ENCODE results near the gene TMEM52B. TPM values are rescaled to one million over a fixed set of nuclear protein-coding genes. Genes with fewer than 3 reads are reported as not detected.
A peak's percentile ranks its signal among the peaks of the same experiment; 100 is the strongest.

Gene TMEM52B
- total RNA-seq = not detected

GRCh38 chr12:10178821-10179220 is at the start of gene TMEM52B:
Gene TMEM52B, plus strand, starts transcription at chr12:10179032. Its CDS starts 543 bp downstream, at chr12:10179575.
- intact Hi-C loops (cut with DNase I) = no loop called here
- Histone ChIP-seq H3K27me3 (no peaks in the 10 kb centered on the region), H3K27ac (no peak within 1 kb of the TSS), H3K9me3 (no peaks in the 10 kb centered on the region), H3K36me3 (no peaks in the 10 kb centered on the region), H3K4me3 (no peak within 1 kb of the TSS), H3K4me1 (no peaks in the 10 kb centered on the region)
- TF ChIP-seq POLR2A (IDR thresholded peaks at IDR 0.05) (no peak), POLR2AphosphoS5 (IDR thresholded peaks at IDR 0.05; ENCODE audit: insufficient read depth in 1 of 2, low read depth in 1 of 2) (no peak)
- TF ChIP-seq, protein P1, sequence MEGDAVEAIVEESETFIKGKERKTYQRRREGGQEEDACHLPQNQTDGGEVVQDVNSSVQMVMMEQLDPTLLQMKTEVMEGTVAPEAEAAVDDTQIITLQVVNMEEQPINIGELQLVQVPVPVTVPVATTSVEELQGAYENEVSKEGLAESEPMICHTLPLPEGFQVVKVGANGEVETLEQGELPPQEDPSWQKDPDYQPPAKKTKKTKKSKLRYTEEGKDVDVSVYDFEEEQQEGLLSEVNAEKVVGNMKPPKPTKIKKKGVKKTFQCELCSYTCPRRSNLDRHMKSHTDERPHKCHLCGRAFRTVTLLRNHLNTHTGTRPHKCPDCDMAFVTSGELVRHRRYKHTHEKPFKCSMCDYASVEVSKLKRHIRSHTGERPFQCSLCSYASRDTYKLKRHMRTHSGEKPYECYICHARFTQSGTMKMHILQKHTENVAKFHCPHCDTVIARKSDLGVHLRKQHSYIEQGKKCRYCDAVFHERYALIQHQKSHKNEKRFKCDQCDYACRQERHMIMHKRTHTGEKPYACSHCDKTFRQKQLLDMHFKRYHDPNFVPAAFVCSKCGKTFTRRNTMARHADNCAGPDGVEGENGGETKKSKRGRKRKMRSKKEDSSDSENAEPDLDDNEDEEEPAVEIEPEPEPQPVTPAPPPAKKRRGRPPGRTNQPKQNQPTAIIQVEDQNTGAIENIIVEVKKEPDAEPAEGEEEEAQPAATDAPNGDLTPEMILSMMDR (IDR thresholded peaks at IDR 0.05) = no peak
- no peak for DNase-seq (ENCODE audit: extremely low spot score in 2 of 2)

DNA sequence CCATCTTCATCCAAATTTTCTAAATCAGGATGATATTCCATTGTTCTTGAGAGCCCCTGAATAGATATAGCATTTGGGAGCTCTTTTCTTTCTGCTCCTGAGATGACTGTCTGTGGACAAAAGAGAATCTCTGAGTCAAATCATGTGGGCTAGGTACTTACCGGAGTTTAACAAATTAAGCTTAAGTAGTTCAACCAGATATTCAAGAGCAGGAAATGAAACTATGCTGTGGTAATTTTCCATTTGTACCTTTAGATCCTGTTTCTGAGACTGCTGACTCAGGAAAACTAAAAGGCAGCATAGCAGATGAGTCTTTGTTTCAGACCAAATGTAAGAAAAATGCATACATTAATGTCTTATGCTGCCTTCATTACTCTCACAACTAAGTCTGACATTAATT is 48.8 kb upstream of the TMEM52B start, which contains the start of gene CLEC7A:
TSS of gene CLEC7A (minus strand) at position 158 of the 400 bp plus-strand sequence. CDS start at position 41, 117 bp downstream.
- H3K4me1 ChIP-seq = no peaks in the 10 kb centered on the region
- H3K27me3 ChIP-seq = no peaks in the 10 kb centered on the region
- peak within 1 kb of the TSS; percentile 39 for H3K27ac ChIP-seq
- no peaks in the 10 kb centered on the region for H3K9me3 ChIP-seq
- H3K36me3 ChIP-seq = no peaks in the 10 kb centered on the region
- TF ChIP-seq POLR2A (IDR thresholded peaks at IDR 0.05) (no peak), POLR2AphosphoS5 (IDR thresholded peaks at IDR 0.05; ENCODE audit: insufficient read depth in 1 of 2, low read depth in 1 of 2) (peak in 1 of 2 donors; percentile 76)
- no peak for DNase-seq (ENCODE audit: extremely low spot score in 2 of 2)
- intact Hi-C loops (cut with DNase I) = no loop called here
- peak within 1 kb of the TSS in 1 of 2 donors; percentile 27 for H3K4me3 ChIP-seq

DNA sequence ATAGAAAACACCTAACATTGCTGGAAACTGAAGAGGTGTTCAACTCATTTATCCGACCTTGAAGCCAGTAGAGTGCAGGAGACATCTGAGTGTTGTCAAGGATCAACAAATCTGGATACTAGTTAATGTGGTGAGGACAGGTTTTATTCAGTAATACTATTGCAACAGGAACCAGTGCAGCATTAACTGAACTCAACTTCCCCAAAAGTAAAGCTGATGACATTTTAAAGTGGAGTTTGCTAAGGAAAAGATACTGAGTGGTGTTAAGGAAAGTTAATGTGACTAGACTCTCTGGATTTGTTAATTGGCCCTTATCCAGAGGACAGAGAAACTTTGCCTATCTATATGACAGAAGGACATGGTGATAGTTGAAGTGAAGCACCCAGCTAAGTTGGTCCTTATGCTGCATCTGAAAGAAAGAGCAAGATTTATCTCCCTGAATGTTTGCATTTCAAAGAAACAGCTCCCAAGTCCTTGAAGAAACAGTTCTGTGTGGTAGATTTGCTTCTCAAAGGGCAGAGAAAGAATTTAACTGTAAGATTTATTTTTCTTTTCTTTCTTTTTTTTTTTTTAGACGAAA is 47.6 kb upstream of the TMEM52B start:
- no peak overlapping the region for H3K27ac ChIP-seq
- TF ChIP-seq POLR2AphosphoS5 (IDR thresholded peaks at IDR 0.05; ENCODE audit: insufficient read depth in 1 of 2, low read depth in 1 of 2) (no peak), POLR2A (IDR thresholded peaks at IDR 0.05) (no peak)
- TF ChIP-seq, protein P1 (IDR thresholded peaks at IDR 0.05) = no peak
- no peaks in the 10 kb centered on the region for H3K4me1 ChIP-seq
- no peaks in the 10 kb centered on the region for H3K36me3 ChIP-seq
- no peak overlapping the region for H3K4me3 ChIP-seq
- DNase-seq (ENCODE audit: extremely low spot score in 2 of 2) = no peak
- intact Hi-C loops (cut with DNase I) = no loop called here
- no peaks in the 10 kb centered on the region for H3K9me3 ChIP-seq
- no peaks in the 10 kb centered on the region for H3K27me3 ChIP-seq

GRCh38 chr12:10132850-10133370 is 45.9 kb upstream of the TMEM52B start:
- intact Hi-C loops (cut with DNase I) = no loop called here
- no peak for DNase-seq (ENCODE audit: extremely low spot score in 2 of 2)

DNA sequence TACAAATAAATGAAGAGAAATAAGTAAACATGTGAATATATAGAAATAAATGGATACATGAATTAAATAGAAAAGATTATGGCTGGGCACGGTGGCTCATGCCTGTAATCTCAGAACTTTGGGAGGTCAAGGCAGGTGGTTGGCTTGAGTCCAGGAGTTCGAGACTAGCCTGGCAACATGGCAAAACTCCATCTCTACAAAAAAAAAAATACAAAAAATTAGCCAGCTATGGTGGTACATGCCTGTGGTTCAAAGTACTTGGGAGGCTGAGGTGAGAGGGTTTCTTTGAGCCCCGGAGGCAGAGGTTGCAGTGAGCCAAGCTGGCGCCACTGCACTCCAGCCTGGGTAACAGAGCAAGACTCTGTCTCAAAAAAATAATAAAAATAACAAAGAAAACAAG is 43.7 kb upstream of the TMEM52B start:
- no peak for TF ChIP-seq POLR2A (IDR thresholded peaks at IDR 0.05)
- TF ChIP-seq POLR2AphosphoS5 (IDR thresholded peaks at IDR 0.05; ENCODE audit: insufficient read depth in 1 of 2, low read depth in 1 of 2) = no peak
- TF ChIP-seq, protein P1 (IDR thresholded peaks at IDR 0.05) = no peak
- intact Hi-C loops (cut with DNase I) = loop anchor here (5.0 kb wide), 1 partner anchor 103 kb away; the partner anchor contains the start of gene CLEC9A
- H3K36me3 ChIP-seq = no peaks in the 10 kb centered on the region
- no peaks in the 10 kb centered on the region for H3K4me1 ChIP-seq
- H3K4me3 ChIP-seq = no peak overlapping the region
- no peaks in the 10 kb centered on the region for H3K27me3 ChIP-seq
- no peak overlapping the region for H3K27ac ChIP-seq
- DNase-seq (ENCODE audit: extremely low spot score in 2 of 2) = no peak
- no peaks in the 10 kb centered on the region for H3K9me3 ChIP-seq

More at GRCh38 chr12:10132850-10133370, 45.9 kb upstream of the TMEM52B start:
- no peaks in the 10 kb centered on the region for H3K9me3 ChIP-seq
- H3K27ac ChIP-seq = no peak overlapping the region
- no peaks in the 10 kb centered on the region for H3K4me1 ChIP-seq
- H3K4me3 ChIP-seq = no peak overlapping the region
- no peaks in the 10 kb centered on the region for H3K27me3 ChIP-seq
- no peaks in the 10 kb centered on the region for H3K36me3 ChIP-seq
- TF ChIP-seq POLR2A (IDR thresholded peaks at IDR 0.05) (no peak), POLR2AphosphoS5 (IDR thresholded peaks at IDR 0.05; ENCODE audit: insufficient read depth in 1 of 2, low read depth in 1 of 2) (no peak)
- TF ChIP-seq, protein P1 (IDR thresholded peaks at IDR 0.05) = no peak
